GM23248 (cell line): ENCODE results near the gene DDAH1.

Experiments used
- EZH2 ChIP-seq: fragments of 200-600 bp; sonication (generic); IDR thresholded peaks from 2 replicates; pipeline ENCODE4 v1.6.1; 2018; ENCODE audit warnings: antibody characterized with exemption, mild to moderate bottlenecking; ENCODE audit not compliant: insufficient read depth, poor library complexity, severe bottlenecking
- EZH2phosphoT487 ChIP-seq: fragments of 200-600 bp; sonication (generic); IDR thresholded peaks from 2 replicates; pipeline ENCODE4 v1.6.1; 2018; ENCODE audit warnings: antibody characterized with exemption, moderate library complexity, mild to moderate bottlenecking, low read depth; ENCODE audit not compliant: insufficient read depth

DNA sequence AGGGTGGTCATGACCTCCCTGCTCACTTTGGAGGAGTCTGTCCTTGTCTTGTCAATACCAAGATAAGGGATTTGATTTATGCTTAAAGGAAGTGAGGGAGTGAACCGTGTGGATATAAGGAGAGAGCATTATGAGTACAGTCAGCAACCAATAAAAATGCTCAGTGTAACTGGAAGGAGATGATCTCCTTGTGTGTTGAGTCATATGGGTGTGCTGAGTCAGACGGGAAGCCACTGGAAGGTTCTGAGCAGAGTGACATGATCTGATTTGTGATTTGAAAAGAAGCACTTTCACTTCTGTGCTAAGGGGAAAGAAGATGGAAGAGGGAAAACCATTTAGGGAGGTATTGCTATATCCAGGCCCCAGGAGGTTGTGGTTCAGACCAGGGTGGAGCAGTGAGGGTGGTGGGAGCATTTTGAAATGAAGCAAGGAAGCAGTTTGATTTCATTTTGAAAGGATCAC is 186.1 kb downstream of the DDAH1 start:
- no peak for TF ChIP-seq EZH2
- TF ChIP-seq EZH2phosphoT487, result no peak
